IMR-90 (cell line): ENCODE measurements around the gene BCAT1. TPM values are rescaled to one million over a fixed set of nuclear protein-coding genes. Genes with fewer than 3 reads are reported as not detected.

ENCODE experiments used
- ATAC-seq: fragments of 200-7000 bp; cut with Tn5 transposase; 2 replicates; pipeline ENCODE4 v1.9.1; 2020; ENCODE audit warnings: low read depth, mild to moderate bottlenecking, moderate library complexity
- BruUV-seq: library from RNA; stranded (reverse); fragments of 400-500 nt; replicated peaks from 2 replicates; lab custom pipeline; 2021; lab: Mats Ljungman, UMichigan
- CTCF ChIA-PET: fragments of 300-600 bp; formaldehyde crosslinking; extraction: SDS; loops from one replicate; lab custom pipeline; 2021; ENCODE audit warnings: antibody characterized with exemption; lab: Yijun Ruan, JAX
- POLR2A ChIA-PET: fragments of 300-600 bp; sonication (Branson Sonifier 250); formaldehyde crosslinking; loops from one replicate; lab custom pipeline; 2022; ENCODE audit warnings: antibody characterized with exemption; ENCODE audit not compliant: unreplicated experiment; lab: Charles Lee
- DNase-seq: peaks from one replicate; pipeline ENCODE4 v3.0.0; 2013
- H2AFZ ChIP-seq: replicated peaks from 2 replicates; pipeline ENCODE3; 2013; ENCODE audit warnings: low read length, mild to moderate bottlenecking; ENCODE audit not compliant: poor library complexity
- H2AK5ac ChIP-seq: 2 replicates; pipeline ENCODE4 v1.6.1; 2013; ENCODE audit warnings: low read depth, low read length, inconsistent platforms
- H2AK9ac ChIP-seq: replicated peaks from 2 replicates; pipeline ENCODE3; 2013; ENCODE audit warnings: mild to moderate bottlenecking, low read depth, low read length, moderate library complexity; ENCODE audit not compliant: poor library complexity
- H2BK120ac ChIP-seq: 2 replicates; pipeline ENCODE4 v1.6.1; 2013; ENCODE audit warnings: low read depth, low read length, inconsistent platforms
- H2BK15ac ChIP-seq: 3 replicates; pipeline ENCODE4 v1.6.1; 2013; ENCODE audit warnings: low read depth, low read length, inconsistent platforms
- H2BK20ac ChIP-seq: 2 replicates; pipeline ENCODE4 v1.6.1; 2013; ENCODE audit warnings: low read depth, mild to moderate bottlenecking, inconsistent platforms, low read length, moderate library complexity
- H2BK5ac ChIP-seq: 2 replicates; pipeline ENCODE4 v1.6.1; 2013; ENCODE audit warnings: mild to moderate bottlenecking, low read depth, low read length, inconsistent platforms; ENCODE audit not compliant: poor library complexity, severe bottlenecking
- H3K14ac ChIP-seq: replicated peaks from 2 replicates; pipeline ENCODE4 v1.6.1; 2013; ENCODE audit warnings: low read depth, low read length, inconsistent platforms
- H3K18ac ChIP-seq: 2 replicates; pipeline ENCODE4 v1.6.1; 2013; ENCODE audit warnings: low read depth, low read length, control low read depth
- H3K23ac ChIP-seq: 2 replicates; pipeline ENCODE4 v1.6.1; 2013; ENCODE audit warnings: low read depth, low read length, inconsistent platforms
- H3K27ac ChIP-seq: 2 replicates; pipeline ENCODE4 v1.5.1; 2013; ENCODE audit warnings: mild to moderate bottlenecking, control low read depth, low read length; ENCODE audit not compliant: insufficient read depth
- H3K27me3 ChIP-seq: 2 replicates; pipeline ENCODE4 v1.6.1; 2013; ENCODE audit warnings: low read length; ENCODE audit not compliant: control insufficient read depth, insufficient read depth
- H3K36me3 ChIP-seq: 2 replicates; pipeline ENCODE4 v1.6.1; 2013; ENCODE audit warnings: low read length, mixed read lengths; ENCODE audit not compliant: control insufficient read depth, insufficient read depth
- H3K4ac ChIP-seq: 2 replicates; pipeline ENCODE4 v1.6.1; 2013; ENCODE audit warnings: low read depth, low read length, inconsistent platforms
- H3K4me1 ChIP-seq: 2 replicates; pipeline ENCODE4 v1.6.1; 2013; ENCODE audit warnings: low read length, mixed read lengths; ENCODE audit not compliant: control insufficient read depth, insufficient read depth
- H3K4me2 ChIP-seq: 2 replicates; pipeline ENCODE4 v1.6.1; 2013; ENCODE audit warnings: low read depth, mild to moderate bottlenecking, control low read depth, low read length, moderate library complexity
- H3K4me3 ChIP-seq: 2 replicates; pipeline ENCODE4 v1.5.1; 2013; ENCODE audit warnings: low read depth, mild to moderate bottlenecking, control low read depth, low read length, moderate library complexity; ENCODE audit not compliant: insufficient read depth
- H3K56ac ChIP-seq: 2 replicates; pipeline ENCODE4 v1.6.1; 2013; ENCODE audit warnings: low read length, inconsistent platforms; ENCODE audit not compliant: insufficient read depth; ENCODE audit errors: extremely low read depth
- H3K79me1 ChIP-seq, 2 experiments: 2 replicates each; pipeline ENCODE4 v1.6.1; 2013; ENCODE audit warnings: low read length in 2 of 2, inconsistent platforms in 1 of 2, low read depth in 1 of 2
- H3K9ac ChIP-seq: 2 replicates; pipeline ENCODE4 v1.6.1; 2013; ENCODE audit warnings: low read depth, low read length, control low read depth
- H3K9me1 ChIP-seq: 2 replicates; pipeline ENCODE4 v1.6.1; 2013; ENCODE audit warnings: low read length, inconsistent platforms; ENCODE audit not compliant: insufficient read depth
- H3K9me3 ChIP-seq: 2 replicates; pipeline ENCODE4 v1.6.1; 2013; ENCODE audit warnings: low read length; ENCODE audit not compliant: control insufficient read depth, insufficient read depth
- H4K20me1 ChIP-seq: 2 replicates; pipeline ENCODE4 v1.6.1; 2013; ENCODE audit warnings: low read length, inconsistent platforms; ENCODE audit not compliant: insufficient read depth
- H4K5ac ChIP-seq: 2 replicates; pipeline ENCODE4 v1.6.1; 2013; ENCODE audit warnings: mild to moderate bottlenecking, low read depth, low read length, control low read depth
- H4K8ac ChIP-seq, 2 experiments: 2 replicates each; pipeline ENCODE4 v1.6.1; 2013; ENCODE audit warnings: low read depth in 2 of 2, low read length in 2 of 2, control low read depth in 1 of 2, inconsistent platforms in 1 of 2
- H4K91ac ChIP-seq: 2 replicates; pipeline ENCODE4 v1.6.1; 2013; ENCODE audit warnings: low read depth, low read length, inconsistent platforms; ENCODE audit not compliant: insufficient read depth
- BHLHE40 ChIP-seq: fragments of 150-350 bp; IDR thresholded peaks from 2 replicates; pipeline ENCODE4 v1.6.1; 2016; ENCODE audit warnings: mild to moderate bottlenecking, low read depth, low read length
- CEBPB ChIP-seq: IDR thresholded peaks from 2 replicates; pipeline ENCODE4 v1.6.1; 2012; ENCODE audit warnings: low read depth, low read length, improper control_type of control experiment
- CHD1 ChIP-seq: IDR thresholded peaks from 2 replicates; pipeline ENCODE4 v1.6.1; 2012; ENCODE audit warnings: low read depth, low read length, improper control_type of control experiment
- FOS ChIP-seq: fragments of 150-350 bp; IDR thresholded peaks from 2 replicates; pipeline ENCODE4 v1.6.1; 2016; ENCODE audit warnings: low read depth, low read length
- MAFK ChIP-seq: IDR thresholded peaks from 2 replicates; pipeline ENCODE4 v1.6.1; 2012; ENCODE audit warnings: low read depth, low read length, improper control_type of control experiment
- MAZ ChIP-seq: IDR thresholded peaks from 2 replicates; pipeline ENCODE4 v1.6.1; 2012; ENCODE audit warnings: low read depth, mild to moderate bottlenecking, low read length, improper control_type of control experiment, moderate library complexity, borderline replicate concordance
- NFE2L2 ChIP-seq: fragments of 150-350 bp; IDR thresholded peaks from 2 replicates; pipeline ENCODE4 v1.6.1; 2016; ENCODE audit warnings: low read depth, mild to moderate bottlenecking, low read length
- POLR2A ChIP-seq: IDR thresholded peaks from 2 replicates; pipeline ENCODE4 v1.6.1; 2012; ENCODE audit warnings: mild to moderate bottlenecking, low read depth, low read length
- RAD21 ChIP-seq: IDR thresholded peaks from 2 replicates; pipeline ENCODE4 v1.6.1; 2012; ENCODE audit warnings: low read length, improper control_type of control experiment
- RCOR1 ChIP-seq: IDR thresholded peaks from 2 replicates; pipeline ENCODE4 v1.6.1; 2012; ENCODE audit warnings: mild to moderate bottlenecking, low read length, improper control_type of control experiment; ENCODE audit not compliant: insufficient replicate concordance
- SMC3 ChIP-seq: fragments of 150-350 bp; IDR thresholded peaks from 2 replicates; pipeline ENCODE4 v1.6.1; 2016; ENCODE audit warnings: low read depth, mild to moderate bottlenecking, antibody characterized with exemption, low read length, moderate library complexity
- USF2 ChIP-seq: fragments of 150-350 bp; IDR thresholded peaks from 2 replicates; pipeline ENCODE4 v1.6.1; 2017; ENCODE audit warnings: mild to moderate bottlenecking, antibody characterized with exemption, low read length, low read depth
- WGBS, 2 experiments: methylation state at CpG; one replicate each; pipeline versions ENCODE4 v1.1.5 to v1.1.7; 2013; ENCODE audit warnings: missing lambda C conversion rate in 2 of 2; ENCODE audit not compliant: insufficient read length in 1 of 2; ENCODE audit errors: extremely low coverage in 2 of 2; 5-methylcytosine and 5-hydroxymethylcytosine counted together
- dilution Hi-C: fragments of 300-500 bp; cut with HindIII; formaldehyde crosslinking; loops from one replicate; pipeline ENCODE4 v1.14.3; 2018; ENCODE audit warnings: low sequenced_read_pairs; ENCODE audit not compliant: unreplicated experiment
- in situ Hi-C: fragments of 300-500 bp; cut with MboI; formaldehyde crosslinking; loops from 3 replicates; pipeline ENCODE4 v1.14.3; 2019; ENCODE audit warnings: low sequenced_read_pairs, inconsistent platforms, mixed read lengths
- intact Hi-C: fragments of 100-400 bp; cut with micrococcal nuclease; formaldehyde crosslinking; loops from 2 replicates; pipeline ENCODE4 v1.10.0; 2022
- polyA plus RNA-seq, 3 experiments: library from polyadenylated mRNA; depleted of rRNA; stranded (reverse); fragments of >200 nt; gene quantifications; 2 replicates each; pipeline ENCODE4 v1.2.3, GENCODE V29; 2012; ENCODE audit warnings: low replicate concordance in 1 of 3
- total RNA-seq: library from RNA; depleted of rRNA; stranded (reverse); fragments of >200 nt; gene quantifications from 2 replicates; pipeline ENCODE4 v1.2.3, GENCODE V29; 2012

BCAT1 gene
- total and polyA plus RNA-seq, 2 of the 4 experiments (the other 2 are of a cell fraction): 30.4 to 683 TPM

GRCh38 chr12:24931666-24932405 lies 17.1 kb downstream of the BCAT1 start:
- no peak overlapping the region for H4K8ac ChIP-seq
- no peak overlapping the region for H2AFZ ChIP-seq
- no peak overlapping the region for H2BK5ac ChIP-seq
- no peak overlapping the region for H3K14ac ChIP-seq
- H2BK15ac ChIP-seq: no peak overlapping the region
- peaks cover 13% of the 10 kb centered on the region; the same call in 1 of the 2 replicates for H3K9me1 ChIP-seq
- H4K20me1 ChIP-seq: peaks cover 76% of the 10 kb centered on the region
- POLR2A ChIA-PET: no interaction called here
- no TSS peak for BruUV-seq
- H2AK5ac ChIP-seq: 0 out of 2 replicates have a peak overlapping the region, but pooled peaks have one; percentile 36
- in situ Hi-C loops (no loop called here), dilution Hi-C loops (no loop called here), intact Hi-C loops (no loop called here)
- no peak overlapping the region for H3K18ac ChIP-seq
- no peak overlapping the region for H3K56ac ChIP-seq
- peaks cover 45 to 68% of the 10 kb centered on the region in 2 experiments for H3K79me1 ChIP-seq
- no peak overlapping the region for H3K27ac ChIP-seq
- H3K9me3 ChIP-seq: no peaks in the 10 kb centered on the region
- no peak overlapping the region for H2AK9ac ChIP-seq
- DNase-seq (peak; percentile 43), ATAC-seq (no peak; the same call in 1 of the 2 replicates)
- no peaks in the 10 kb centered on the region for H3K27me3 ChIP-seq
- CTCF ChIA-PET: no interaction called here
- H3K4me1 ChIP-seq: peaks cover 7% of the 10 kb centered on the region
- no peak overlapping the region for H2BK20ac ChIP-seq
- H3K4me3 ChIP-seq: no peak overlapping the region
- H3K4ac ChIP-seq: 0 out of 2 replicates have a peak overlapping the region, but pooled peaks have one; percentile 26
- TF ChIP-seq POLR2A: no peak
- no peak for TF ChIP-seq SMC3
- TF ChIP-seq RAD21: no peak
- TF ChIP-seq RCOR1: no peak
- no peak for TF ChIP-seq USF2
- no peak for TF ChIP-seq MAZ
- TF ChIP-seq CEBPB: no peak
- no peak for TF ChIP-seq CHD1
- TF ChIP-seq NFE2L2: no peak
- no peak for TF ChIP-seq MAFK
- TF ChIP-seq FOS: no peak
- TF ChIP-seq BHLHE40: no peak
- no CpG with 5 or more reads among the region's 4 CpGs for WGBS, 2 experiments
- no peak overlapping the region for H4K5ac ChIP-seq
- H4K91ac ChIP-seq: no peak overlapping the region
- no peak overlapping the region for H2BK120ac ChIP-seq
- H3K23ac ChIP-seq: no peak overlapping the region
- H3K4me2 ChIP-seq: no peak overlapping the region
- no peak overlapping the region for H3K9ac ChIP-seq
- 0 out of 2 replicates have a peak, but pooled peaks cover 6% of the 10 kb centered on the region for H3K36me3 ChIP-seq
